Endodermal cell (in vitro differentiated cells): ENCODE data around the gene CNGA3. TPM values are rescaled to one million over a fixed set of nuclear protein-coding genes. Genes with fewer than 3 reads are reported as not detected.
A peak's percentile ranks its signal among the peaks of the same experiment; 100 is the strongest.

Experiments
- DNase-seq: peaks from one replicate; pipeline ENCODE4 v3.0.0-alpha.2; 2017
- H3K27ac ChIP-seq: 2 replicates; pipeline ENCODE4 v1.5.1; 2013; ENCODE audit warnings: mild to moderate bottlenecking, low read depth, low read length, moderate library complexity
- H3K27me3 ChIP-seq: 2 replicates; pipeline ENCODE4 v1.6.1; 2013; ENCODE audit warnings: mild to moderate bottlenecking, low read length, moderate library complexity; ENCODE audit not compliant: insufficient read depth, control insufficient read depth, poor library complexity, severe bottlenecking
- H3K36me3 ChIP-seq: 2 replicates; pipeline ENCODE4 v1.7.0; 2013; ENCODE audit warnings: mild to moderate bottlenecking, low read length, moderate library complexity; ENCODE audit not compliant: control insufficient read depth, insufficient read depth
- H3K4me1 ChIP-seq: one replicate; pipeline ENCODE4 v1.7.0; 2013; ENCODE audit warnings: low read length; ENCODE audit not compliant: control insufficient read depth, insufficient read depth
- H3K4me3 ChIP-seq: 2 replicates; pipeline ENCODE4 v1.5.1; 2013; ENCODE audit warnings: mild to moderate bottlenecking, low read length, moderate library complexity
- H3K9ac ChIP-seq: 2 replicates; pipeline ENCODE4 v1.6.1; 2013; ENCODE audit warnings: mild to moderate bottlenecking, low read length, moderate library complexity; ENCODE audit not compliant: poor library complexity, severe bottlenecking; ENCODE audit errors: extremely low read depth
- H3K9me3 ChIP-seq: 2 replicates; pipeline ENCODE4 v1.6.1; 2013; ENCODE audit warnings: mild to moderate bottlenecking, low read length, moderate library complexity; ENCODE audit not compliant: control insufficient read depth
- H3K27ac Mint-ChIP-seq: 2 replicates; pipeline ENCODE4 v1.8.0; 2020; ENCODE audit warnings: mixed read lengths
- H3K27me3 Mint-ChIP-seq: 2 replicates; pipeline ENCODE4 v1.8.0; 2021; ENCODE audit warnings: mild to moderate bottlenecking, mixed read lengths; ENCODE audit not compliant: insufficient read depth
- H3K36me3 Mint-ChIP-seq: 2 replicates; pipeline ENCODE4 v1.8.0; 2020; ENCODE audit warnings: low read depth, mixed read lengths
- H3K4me1 Mint-ChIP-seq: 2 replicates; pipeline ENCODE4 v1.8.0; 2020; ENCODE audit warnings: mixed read lengths
- H3K4me3 Mint-ChIP-seq: 2 replicates; pipeline ENCODE4 v1.8.0; 2020; ENCODE audit warnings: mild to moderate bottlenecking, moderate library complexity, mixed read lengths
- H3K9me3 Mint-ChIP-seq: 2 replicates; pipeline ENCODE4 v1.8.0; 2020; ENCODE audit warnings: mild to moderate bottlenecking, mixed read lengths
- WGBS, 2 experiments: methylation state at CpG; one replicate each; pipeline versions ENCODE4 v1.1.5 to v1.1.7; 2013; ENCODE audit warnings: missing lambda C conversion rate in 2 of 2, mixed read lengths in 1 of 2; ENCODE audit not compliant: insufficient coverage in 1 of 2, insufficient read length in 1 of 2; 5-methylcytosine and 5-hydroxymethylcytosine counted together
- total RNA-seq, 2 donors: library from RNA; stranded (reverse); fragmentation: NEBNext Ultra II Directional in 1 of 2; extraction: Animal tissue kit (Norgen Biotek cat#: 25700) in 1 of 2; gene quantifications; 2 replicates in 1 of 2; 3 replicates in 1 of 2; pipeline ENCODE4 v1.2.1, GENCODE V29; 2021
- TF ChIP-seq, protein P1 (sequence below): fragments of 200-600 bp; sonication (generic); conservative IDR thresholded peaks from 2 replicates; pipeline ENCODE4 v1.5.0; 2021; ENCODE audit warnings: antibody characterized with exemption, mild to moderate bottlenecking

The CNGA3 gene
- total RNA-seq, 2 donors from 2014 or later, result 0.33 TPM; not detected in 1

DNA sequence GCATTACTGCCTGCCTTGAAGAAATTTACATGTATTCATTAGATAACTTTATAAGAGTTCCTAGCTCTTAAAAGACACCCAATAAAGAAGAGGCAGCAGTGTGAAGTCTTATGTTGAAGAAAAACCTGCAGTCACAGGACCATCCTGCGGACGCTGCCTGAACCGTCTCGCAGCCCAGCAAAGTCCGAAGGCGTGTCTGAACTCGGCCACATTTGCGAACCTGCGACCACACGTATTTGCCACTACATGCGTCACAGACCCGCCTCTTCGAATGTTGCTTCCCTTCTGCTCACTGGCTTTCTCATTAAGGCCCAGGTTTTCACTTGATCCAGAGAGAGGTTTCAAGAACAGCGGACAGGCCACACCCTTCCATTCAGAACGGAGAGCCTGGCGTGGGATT is 41.2 kb downstream of the CNGA3 start:
- H3K4me1 ChIP-seq, result peaks cover 10% of the 10 kb centered on the region
- no peak overlapping the region for H3K27ac ChIP-seq
- no peak overlapping the region for H3K4me3 Mint-ChIP-seq
- H3K4me1 Mint-ChIP-seq, result peaks cover 15% of the 10 kb centered on the region
- no peaks in the 10 kb centered on the region for H3K27me3 Mint-ChIP-seq
- H3K4me3 ChIP-seq, result no peak overlapping the region
- H3K27ac Mint-ChIP-seq, result no peak overlapping the region
- TF ChIP-seq, protein P1, sequence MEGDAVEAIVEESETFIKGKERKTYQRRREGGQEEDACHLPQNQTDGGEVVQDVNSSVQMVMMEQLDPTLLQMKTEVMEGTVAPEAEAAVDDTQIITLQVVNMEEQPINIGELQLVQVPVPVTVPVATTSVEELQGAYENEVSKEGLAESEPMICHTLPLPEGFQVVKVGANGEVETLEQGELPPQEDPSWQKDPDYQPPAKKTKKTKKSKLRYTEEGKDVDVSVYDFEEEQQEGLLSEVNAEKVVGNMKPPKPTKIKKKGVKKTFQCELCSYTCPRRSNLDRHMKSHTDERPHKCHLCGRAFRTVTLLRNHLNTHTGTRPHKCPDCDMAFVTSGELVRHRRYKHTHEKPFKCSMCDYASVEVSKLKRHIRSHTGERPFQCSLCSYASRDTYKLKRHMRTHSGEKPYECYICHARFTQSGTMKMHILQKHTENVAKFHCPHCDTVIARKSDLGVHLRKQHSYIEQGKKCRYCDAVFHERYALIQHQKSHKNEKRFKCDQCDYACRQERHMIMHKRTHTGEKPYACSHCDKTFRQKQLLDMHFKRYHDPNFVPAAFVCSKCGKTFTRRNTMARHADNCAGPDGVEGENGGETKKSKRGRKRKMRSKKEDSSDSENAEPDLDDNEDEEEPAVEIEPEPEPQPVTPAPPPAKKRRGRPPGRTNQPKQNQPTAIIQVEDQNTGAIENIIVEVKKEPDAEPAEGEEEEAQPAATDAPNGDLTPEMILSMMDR, result no peak
- 96% methylated on average over 13 to 16 of the region's 16 CpGs for WGBS, 2 experiments
- no peaks in the 10 kb centered on the region for H3K36me3 Mint-ChIP-seq
- no peaks in the 10 kb centered on the region for H3K36me3 ChIP-seq
- no peaks in the 10 kb centered on the region for H3K27me3 ChIP-seq
- no peak overlapping the region for H3K9ac ChIP-seq
- no peaks in the 10 kb centered on the region for H3K9me3 ChIP-seq
- H3K9me3 Mint-ChIP-seq, result no peaks in the 10 kb centered on the region
- peak; percentile 24 for DNase-seq

- Histone ChIP-seq H3K36me3 (no peaks in the 10 kb centered on the region), H3K4me3 (no peak overlapping the region), H3K27ac (no peak overlapping the region), H3K9me3 (no peaks in the 10 kb centered on the region), H3K9ac (no peak overlapping the region), H3K27me3 (no peaks in the 10 kb centered on the region), H3K4me1 (peaks cover 4% of the 10 kb centered on the region)
- TF ChIP-seq, protein P1, result no peak
- no peak overlapping the region for H3K4me3 Mint-ChIP-seq
- H3K9me3 Mint-ChIP-seq, result no peaks in the 10 kb centered on the region
- WGBS, 2 experiments, result 93 to 97% methylated on average over 10 to 15 of the region's 15 CpGs
- H3K27ac Mint-ChIP-seq, result no peak overlapping the region
- DNase-seq, result peak; percentile 29
- H3K4me1 Mint-ChIP-seq, result peaks cover 9% of the 10 kb centered on the region
- no peaks in the 10 kb centered on the region for H3K27me3 Mint-ChIP-seq
- H3K36me3 Mint-ChIP-seq, result no peaks in the 10 kb centered on the region
These were observed 41.8 kb downstream of the CNGA3 start for GRCh38 chr2:98388081-98388480.

DNA sequence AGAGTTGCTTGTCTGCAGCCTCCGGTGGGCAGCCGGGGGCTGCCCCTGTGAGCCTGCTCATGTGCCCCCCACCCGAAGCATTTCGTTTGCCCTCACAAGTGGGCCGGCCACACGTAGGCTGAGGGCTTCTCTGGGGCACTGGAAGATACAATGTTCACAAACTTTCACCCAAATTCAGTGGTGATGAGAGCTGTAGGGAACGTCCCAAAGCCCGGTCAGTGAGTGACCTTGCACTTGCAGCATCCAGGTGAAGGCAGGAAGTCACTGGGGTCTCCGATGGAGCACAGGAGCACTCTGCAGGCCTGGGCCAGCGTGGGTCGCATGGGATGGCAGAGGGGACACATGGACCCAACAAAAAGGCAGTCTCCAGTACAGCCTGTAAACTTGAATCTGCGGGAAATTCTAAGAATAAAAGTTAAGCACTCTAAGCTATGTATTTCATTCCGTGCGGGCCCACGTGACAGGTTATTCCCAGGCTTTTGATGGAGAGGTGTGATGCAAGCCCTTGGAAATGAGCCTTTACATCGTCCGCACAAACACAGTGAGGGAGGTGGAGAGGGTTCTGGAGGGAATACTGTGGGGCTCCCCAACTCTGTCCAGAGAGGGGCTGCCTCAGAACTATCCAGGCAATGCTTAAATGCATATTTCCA is 42.5 kb downstream of the CNGA3 start:
- Histone ChIP-seq H3K27ac (no peak overlapping the region), H3K36me3 (no peaks in the 10 kb centered on the region), H3K9ac (no peak overlapping the region), H3K4me3 (no peak overlapping the region), H3K27me3 (no peaks in the 10 kb centered on the region), H3K4me1 (no peaks in the 10 kb centered on the region), H3K9me3 (no peaks in the 10 kb centered on the region)
- WGBS, 2 experiments, result 94 to 96% methylated on average over 9 to 17 of the region's 17 CpGs
- Mint-ChIP-seq H3K9me3 (no peaks in the 10 kb centered on the region), H3K27me3 (no peaks in the 10 kb centered on the region), H3K4me1 (peaks cover 4% of the 10 kb centered on the region), H3K4me3 (no peak overlapping the region), H3K36me3 (no peaks in the 10 kb centered on the region), H3K27ac (no peak overlapping the region)
- DNase-seq, result peak; percentile 38
- TF ChIP-seq, protein P1, result no peak
